Endodermal cell (in vitro differentiated cells): ENCODE results near the gene NDUFA9. TPM values are rescaled to one million over a fixed set of nuclear protein-coding genes. Genes with fewer than 3 reads are reported as not detected.
A peak's percentile ranks its signal among the peaks of the same experiment; 100 is the strongest.

Source experiments
- DNase-seq: peaks from one replicate; pipeline ENCODE4 v3.0.0-alpha.2; 2017
- H3K27ac ChIP-seq: 2 replicates; pipeline ENCODE4 v1.5.1; 2013; ENCODE audit warnings: mild to moderate bottlenecking, low read depth, low read length, moderate library complexity
- H3K27me3 ChIP-seq: 2 replicates; pipeline ENCODE4 v1.6.1; 2013; ENCODE audit warnings: mild to moderate bottlenecking, low read length, moderate library complexity; ENCODE audit not compliant: insufficient read depth, control insufficient read depth, poor library complexity, severe bottlenecking
- H3K36me3 ChIP-seq: 2 replicates; pipeline ENCODE4 v1.7.0; 2013; ENCODE audit warnings: mild to moderate bottlenecking, low read length, moderate library complexity; ENCODE audit not compliant: control insufficient read depth, insufficient read depth
- H3K4me1 ChIP-seq: one replicate; pipeline ENCODE4 v1.7.0; 2013; ENCODE audit warnings: low read length; ENCODE audit not compliant: control insufficient read depth, insufficient read depth
- H3K4me3 ChIP-seq: 2 replicates; pipeline ENCODE4 v1.5.1; 2013; ENCODE audit warnings: mild to moderate bottlenecking, low read length, moderate library complexity
- H3K9ac ChIP-seq: 2 replicates; pipeline ENCODE4 v1.6.1; 2013; ENCODE audit warnings: mild to moderate bottlenecking, low read length, moderate library complexity; ENCODE audit not compliant: poor library complexity, severe bottlenecking; ENCODE audit errors: extremely low read depth
- H3K9me3 ChIP-seq: 2 replicates; pipeline ENCODE4 v1.6.1; 2013; ENCODE audit warnings: mild to moderate bottlenecking, low read length, moderate library complexity; ENCODE audit not compliant: control insufficient read depth
- H3K27ac Mint-ChIP-seq: 2 replicates; pipeline ENCODE4 v1.8.0; 2020; ENCODE audit warnings: mixed read lengths
- H3K27me3 Mint-ChIP-seq: 2 replicates; pipeline ENCODE4 v1.8.0; 2021; ENCODE audit warnings: mild to moderate bottlenecking, mixed read lengths; ENCODE audit not compliant: insufficient read depth
- H3K36me3 Mint-ChIP-seq: 2 replicates; pipeline ENCODE4 v1.8.0; 2020; ENCODE audit warnings: low read depth, mixed read lengths
- H3K4me1 Mint-ChIP-seq: 2 replicates; pipeline ENCODE4 v1.8.0; 2020; ENCODE audit warnings: mixed read lengths
- H3K4me3 Mint-ChIP-seq: 2 replicates; pipeline ENCODE4 v1.8.0; 2020; ENCODE audit warnings: mild to moderate bottlenecking, moderate library complexity, mixed read lengths
- H3K9me3 Mint-ChIP-seq: 2 replicates; pipeline ENCODE4 v1.8.0; 2020; ENCODE audit warnings: mild to moderate bottlenecking, mixed read lengths
- WGBS, 2 experiments: methylation state at CpG; one replicate each; pipeline versions ENCODE4 v1.1.5 to v1.1.7; 2013; ENCODE audit warnings: missing lambda C conversion rate in 2 of 2, mixed read lengths in 1 of 2; ENCODE audit not compliant: insufficient coverage in 1 of 2, insufficient read length in 1 of 2; 5-methylcytosine and 5-hydroxymethylcytosine counted together
- total RNA-seq, 2 donors: library from RNA; stranded (reverse); fragmentation: NEBNext Ultra II Directional in 1 of 2; extraction: Animal tissue kit (Norgen Biotek cat#: 25700) in 1 of 2; gene quantifications; 2 replicates in 1 of 2; 3 replicates in 1 of 2; pipeline ENCODE4 v1.2.1, GENCODE V29; 2021
- TF ChIP-seq, protein P1 (sequence below): fragments of 200-600 bp; sonication (generic); conservative IDR thresholded peaks from 2 replicates; pipeline ENCODE4 v1.5.0; 2021; ENCODE audit warnings: antibody characterized with exemption, mild to moderate bottlenecking

NDUFA9 gene
- total RNA-seq, 2 donors from 2014 or later: 55.3 to 158 TPM

DNA sequence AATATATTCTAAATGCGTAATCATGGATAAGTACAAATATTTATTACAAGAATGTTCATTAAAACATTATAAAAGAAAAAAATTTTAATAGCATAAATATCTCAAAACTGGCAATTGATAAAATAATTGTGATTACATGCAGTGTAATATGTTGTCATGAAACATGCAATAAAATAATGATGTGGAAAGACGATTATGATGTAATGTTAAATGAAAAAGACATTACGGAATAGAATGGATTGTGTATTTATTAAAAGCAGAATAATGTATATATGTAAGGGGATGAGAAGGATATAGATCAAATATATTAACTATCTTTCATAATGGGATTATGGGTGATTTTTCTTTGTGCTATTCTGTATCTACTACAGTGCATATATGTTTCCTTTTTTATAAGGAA is 32.8 kb downstream of the NDUFA9 start:
- Mint-ChIP-seq H3K4me1 (peaks cover 18% of the 10 kb centered on the region), H3K9me3 (peaks cover 3% of the 10 kb centered on the region), H3K36me3 (peaks cover 53% of the 10 kb centered on the region), H3K27ac (no peak overlapping the region), H3K4me3 (no peak overlapping the region), H3K27me3 (no peaks in the 10 kb centered on the region)
- Histone ChIP-seq H3K9ac (no peak overlapping the region), H3K4me3 (no peak overlapping the region), H3K27ac (no peak overlapping the region), H3K4me1 (no peaks in the 10 kb centered on the region), H3K9me3 (no peaks in the 10 kb centered on the region), H3K36me3 (peaks cover 31% of the 10 kb centered on the region), H3K27me3 (no peaks in the 10 kb centered on the region)
- WGBS, 2 experiments: 99 to 100% methylated on average over 1 to 2 of the region's 3 CpGs
- no peak for DNase-seq
- TF ChIP-seq, protein P1, sequence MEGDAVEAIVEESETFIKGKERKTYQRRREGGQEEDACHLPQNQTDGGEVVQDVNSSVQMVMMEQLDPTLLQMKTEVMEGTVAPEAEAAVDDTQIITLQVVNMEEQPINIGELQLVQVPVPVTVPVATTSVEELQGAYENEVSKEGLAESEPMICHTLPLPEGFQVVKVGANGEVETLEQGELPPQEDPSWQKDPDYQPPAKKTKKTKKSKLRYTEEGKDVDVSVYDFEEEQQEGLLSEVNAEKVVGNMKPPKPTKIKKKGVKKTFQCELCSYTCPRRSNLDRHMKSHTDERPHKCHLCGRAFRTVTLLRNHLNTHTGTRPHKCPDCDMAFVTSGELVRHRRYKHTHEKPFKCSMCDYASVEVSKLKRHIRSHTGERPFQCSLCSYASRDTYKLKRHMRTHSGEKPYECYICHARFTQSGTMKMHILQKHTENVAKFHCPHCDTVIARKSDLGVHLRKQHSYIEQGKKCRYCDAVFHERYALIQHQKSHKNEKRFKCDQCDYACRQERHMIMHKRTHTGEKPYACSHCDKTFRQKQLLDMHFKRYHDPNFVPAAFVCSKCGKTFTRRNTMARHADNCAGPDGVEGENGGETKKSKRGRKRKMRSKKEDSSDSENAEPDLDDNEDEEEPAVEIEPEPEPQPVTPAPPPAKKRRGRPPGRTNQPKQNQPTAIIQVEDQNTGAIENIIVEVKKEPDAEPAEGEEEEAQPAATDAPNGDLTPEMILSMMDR: no peak

DNA sequence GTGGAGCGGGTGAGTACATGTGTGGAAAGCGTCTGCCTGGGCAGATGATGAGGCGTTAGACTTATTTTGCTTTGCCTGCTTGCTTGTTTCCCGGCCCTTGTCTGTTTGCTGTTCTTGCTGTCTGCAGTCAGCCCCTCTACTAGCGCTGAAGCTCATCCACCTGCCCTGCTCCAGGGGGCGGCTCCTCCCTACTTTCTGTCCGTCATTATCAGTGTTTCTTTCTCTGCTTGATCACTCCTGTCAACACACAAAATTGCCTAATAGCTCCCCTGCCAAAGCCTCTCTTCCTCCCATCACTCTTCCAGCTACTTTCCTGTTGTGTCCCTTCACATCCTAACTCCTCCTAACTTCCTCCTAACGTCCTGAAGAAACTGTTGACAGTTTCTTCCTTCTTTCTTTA is 36.4 kb downstream of the NDUFA9 start:
- peaks cover 79% of the 10 kb centered on the region for H3K36me3 Mint-ChIP-seq

DNA sequence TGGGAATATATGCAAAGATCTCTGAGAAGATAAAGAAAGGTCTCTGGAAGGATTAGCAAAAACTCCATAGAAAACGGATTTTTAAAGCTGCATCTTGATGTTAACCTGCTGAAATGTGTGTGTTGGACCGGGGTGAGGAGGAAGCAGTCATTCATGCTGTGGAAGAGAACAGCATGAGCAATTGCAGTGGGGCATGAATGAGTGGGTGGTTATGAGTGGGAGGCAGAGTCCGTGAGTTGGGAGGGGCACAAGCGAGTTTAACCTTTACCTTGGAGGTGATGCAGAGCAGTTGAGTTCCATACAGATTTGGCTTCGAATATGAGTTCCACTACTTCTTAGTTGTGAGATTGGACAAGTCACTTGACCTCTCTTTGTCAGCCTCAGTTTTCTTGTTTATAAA is 41.8 kb downstream of the NDUFA9 start:
- WGBS, 2 experiments: 96 to 100% methylated on average over 4 to 5 of the region's 5 CpGs
- Mint-ChIP-seq H3K9me3 (peaks cover 15% of the 10 kb centered on the region), H3K27me3 (no peaks in the 10 kb centered on the region), H3K4me1 (peaks cover 6% of the 10 kb centered on the region), H3K36me3 (peaks cover 76% of the 10 kb centered on the region), H3K4me3 (no peak overlapping the region), H3K27ac (no peak overlapping the region)
- Histone ChIP-seq H3K9me3 (peaks cover 14% of the 10 kb centered on the region), H3K27me3 (no peaks in the 10 kb centered on the region), H3K4me1 (no peaks in the 10 kb centered on the region), H3K4me3 (no peak overlapping the region), H3K36me3 (peaks cover 45% of the 10 kb centered on the region), H3K9ac (no peak overlapping the region), H3K27ac (no peak overlapping the region)
- DNase-seq: no peak
- TF ChIP-seq, protein P1: no peak

More for the DNA sequence above, 36.4 kb downstream of the NDUFA9 start:
- Histone ChIP-seq H3K9ac (no peak overlapping the region), H3K4me1 (no peaks in the 10 kb centered on the region), H3K36me3 (peaks cover 60% of the 10 kb centered on the region), H3K27ac (no peak overlapping the region), H3K9me3 (peaks cover 7% of the 10 kb centered on the region), H3K4me3 (no peak overlapping the region), H3K27me3 (no peaks in the 10 kb centered on the region)
- H3K9me3 Mint-ChIP-seq: peaks cover 10% of the 10 kb centered on the region
- H3K27ac Mint-ChIP-seq: no peak overlapping the region
- no peak overlapping the region for H3K4me3 Mint-ChIP-seq
- TF ChIP-seq, protein P1: peak; percentile 55
- peaks cover 18% of the 10 kb centered on the region for H3K4me1 Mint-ChIP-seq
- DNase-seq: peak; percentile 72
- WGBS, 2 experiments: 73 to 83% methylated on average over 5 to 8 of the region's 8 CpGs
- H3K27me3 Mint-ChIP-seq: no peaks in the 10 kb centered on the region

Other genes starting within 250 kb of the NDUFA9 start
- not detected for gene FGF6, start 203.3 kb upstream of the NDUFA9 start, total RNA-seq
- gene RAD51AP1, start 110.2 kb upstream of the NDUFA9 start, total RNA-seq: 10 to 100 TPM; 58.3 to 77.8 TPM
- gene DYRK4, start 86.9 kb upstream of the NDUFA9 start, total RNA-seq: 10 to 100 TPM; 10.9 to 16.6 TPM
- 1 to 10 TPM in 1 of 2 donors, under 1 TPM in 1; 0.69 to 3.4 TPM for gene AKAP3, start 63 bp upstream of the NDUFA9 start, total RNA-seq
- 10 to 100 TPM in 1 of 2 donors, 1 to 10 TPM in 1; 2.8 to 11.2 TPM for gene GALNT8, start 71.3 kb downstream of the NDUFA9 start, total RNA-seq